Pancreas (tissue), 10 donors: Measurements from ENCODE around the gene XPO6. TPM values are rescaled to one million over a fixed set of nuclear protein-coding genes. Genes with fewer than 3 reads are reported as not detected.

Experiments
- ATAC-seq, 4 donors: fragments of 200-7000 bp; cut with Tn5 transposase; one replicate each; pipeline versions ENCODE4 v1.8.0 to v1.9.1; 2020; ENCODE audit warnings: mild to moderate bottlenecking in 4 of 4, moderate library complexity in 4 of 4
- DNase-seq, 6 donors: peaks; one replicate each; pipeline ENCODE4 v3.0.0-alpha.2; 2020
- FAIRE-seq: peaks from 2 replicates; lab custom pipeline; 2012; peaks lifted over from hg19 to GRCh38; lab: Jason Lieb, UNC
- H3K27ac ChIP-seq, 4 donors: fragments of 200-600 bp; sonication (generic); 1 replicate in 3 of 4; 2 replicates in 1 of 4; pipeline versions ENCODE4 v1.5.0 to v1.8.0; 2020
- H3K27me3 ChIP-seq, 4 donors: fragments of 200-600 bp; one replicate each; pipeline ENCODE4 v1.8.0; 2021
- H3K36me3 ChIP-seq, 3 donors: fragments of 200-600 bp; sonication (generic) in 1 of 3; one replicate each; pipeline versions ENCODE4 v1.5.0 to v1.8.0; 2020 to 2021
- H3K4me1 ChIP-seq, 3 donors: fragments of 200-600 bp; one replicate each; pipeline ENCODE4 v1.8.0; 2021
- H3K4me3 ChIP-seq, 4 donors: fragments of 200-600 bp; sonication (generic) in 2 of 4; one replicate each; pipeline versions ENCODE4 v1.5.0 to v1.8.0; 2020 to 2021
- H3K9me3 ChIP-seq, 4 donors: fragments of 200-600 bp; one replicate each; pipeline ENCODE4 v1.8.0; 2021
- CTCF ChIP-seq, 4 donors: fragments of 200-600 bp; sonication (generic) in 3 of 4; IDR thresholded peaks; one replicate each; pipeline versions ENCODE4 v1.5.0 to v1.8.0; 2021; ENCODE audit warnings: antibody characterized with exemption in 4 of 4
- WGBS, 2 donors: extraction: QIAGEN DNeasy Blood & Tissue Kit; methylation state at CpG; one replicate each; pipeline ENCODE4 v1.1.7; 2013; 5-methylcytosine and 5-hydroxymethylcytosine counted together
- intact Hi-C, 3 donors: fragments of 100-400 bp; cut with DNase I; formaldehyde crosslinking; loops; one replicate each; pipeline versions ENCODE4 v1.11.1 to v1.14.2; 2022
- polyA plus RNA-seq, 2 donors: library from polyadenylated mRNA; stranded (reverse); fragments of 200-250 nt; gene quantifications; one replicate each; pipeline ENCODE4 v1.2.3, GENCODE V29; 2013
- total RNA-seq, 6 donors: library from RNA; stranded (reverse); fragmentation: NEBNext Ultra II Directional in 4 of 6; extraction: Animal tissue kit (Norgen Biotek cat#: 25700) in 4 of 6; gene quantifications; one replicate each; pipeline versions ENCODE4 v1.2.1 to v1.2.4, GENCODE V29; 2021 to 2023
- donor health status: healthy with polysubstance abuse.
- donor health status: DM: no; HTN: no; CAD: no; lungs with moderate emphysema.
- donor health status: DM: no; HTN: no; CAD: no.
- donor health status: control.
- donor health status: control.
- donor health status: Bipolar disorder and iron deficiency.
- donor health status: DM: yes; HTN: yes; CAD: no.
- donor health status: DM: no; HTN: no; CAD: no.
- donor health status: DM: no; HTN: no; CAD: no.
- donor health status: DM: yes; HTN: yes; CAD: no.

The XPO6 gene
- total and polyA plus RNA-seq, 8 donors, result 32.6 to 73.6 (median 38.5) TPM

GRCh38 chr16:28210264-28210663, 1.5 kb downstream of the XPO6 start:
- no peak for ATAC-seq
- no peaks in the 10 kb centered on the region for H3K27me3 ChIP-seq
- no peak for FAIRE-seq
- H3K9me3 ChIP-seq, result no peaks in the 10 kb centered on the region
- DNase-seq, result no peak
- no peak for TF ChIP-seq CTCF (IDR thresholded peaks at IDR 0.05)
- WGBS, 2 donors, result 28 to 34% methylated on average over 5 of the region's 5 CpGs
- H3K36me3 ChIP-seq, result no peaks in the 10 kb centered on the region
- intact Hi-C loops, result no loop called here
- peak overlapping the region in 2 of 4 donors; percentile 83 to 88 for H3K4me3 ChIP-seq
- H3K27ac ChIP-seq, result no peak overlapping the region
- H3K4me1 ChIP-seq, result peaks cover 0 to 6% (median 3%) of the 10 kb centered on the region in 3 donors

- H3K4me3 ChIP-seq, result no peak overlapping the region
- peaks cover 0 to 6% (median 3%) of the 10 kb centered on the region in 3 donors for H3K4me1 ChIP-seq
- FAIRE-seq (no peak), DNase-seq (no peak), ATAC-seq (no peak)
- H3K9me3 ChIP-seq, result no peaks in the 10 kb centered on the region
- no peak overlapping the region for H3K27ac ChIP-seq
- WGBS, 2 donors, result 88 to 91% methylated on average over 4 of the region's 4 CpGs
- no peaks in the 10 kb centered on the region for H3K36me3 ChIP-seq
- intact Hi-C loops, result no loop called here
- no peak for TF ChIP-seq CTCF (IDR thresholded peaks at IDR 0.05)
- no peaks in the 10 kb centered on the region for H3K27me3 ChIP-seq
Measured at GRCh38 chr16:28208824-28209223, 2.9 kb downstream of the XPO6 start.

GRCh38 chr16:28208131-28208530, 3.6 kb downstream of the XPO6 start:
- DNase-seq (no peak), ATAC-seq (no peak), FAIRE-seq (no peak)
- H3K27ac ChIP-seq, result no peak overlapping the region
- TF ChIP-seq CTCF (IDR thresholded peaks at IDR 0.05), result no peak
- H3K4me1 ChIP-seq, result peaks cover 0 to 6% (median 3%) of the 10 kb centered on the region in 3 donors
- no peak overlapping the region for H3K4me3 ChIP-seq
- whole genome bisulfite sequencing, 2 donors, result 97 to 99% methylated on average over 4 of the region's 4 CpGs
- no peaks in the 10 kb centered on the region for H3K27me3 ChIP-seq
- H3K9me3 ChIP-seq, result no peaks in the 10 kb centered on the region
- no peaks in the 10 kb centered on the region for H3K36me3 ChIP-seq
- intact Hi-C loops, result no loop called here

- no peak for TF ChIP-seq CTCF (IDR thresholded peaks at IDR 0.05)
- no peak for ATAC-seq
- FAIRE-seq, result no peak
- intact Hi-C loops, result no loop called here
- Histone ChIP-seq H3K4me1 (peaks cover 0 to 6% (median 3%) of the 10 kb centered on the region in 3 donors), H3K27ac (no peak overlapping the region), H3K4me3 (no peak overlapping the region), H3K36me3 (no peaks in the 10 kb centered on the region), H3K27me3 (no peaks in the 10 kb centered on the region), H3K9me3 (no peaks in the 10 kb centered on the region)
- DNase-seq, result no peak
- WGBS, 2 donors, result 82 to 88% methylated on average over 2 of the region's 2 CpGs
Measured at GRCh38 chr16:28207399-28207798, 4.4 kb downstream of the XPO6 start.

- no peak for TF ChIP-seq CTCF (IDR thresholded peaks at IDR 0.05)
- no peak for ATAC-seq
- 98 to 100% methylated on average over 4 of the region's 4 CpGs for WGBS, 2 donors
- no peak for FAIRE-seq
- no peaks in the 10 kb centered on the region for H3K27me3 ChIP-seq
- no peak for DNase-seq
- intact Hi-C loops, result no loop called here
- H3K4me1 ChIP-seq, result peaks cover 0 to 6% (median 3%) of the 10 kb centered on the region in 3 donors
- H3K27ac ChIP-seq, result no peak overlapping the region
- no peaks in the 10 kb centered on the region for H3K36me3 ChIP-seq
- no peaks in the 10 kb centered on the region for H3K9me3 ChIP-seq
- H3K4me3 ChIP-seq, result no peak overlapping the region
Measured at GRCh38 chr16:28205974-28206373, 5.8 kb downstream of the XPO6 start.
